HuH-7 (cell line): ENCODE results near the gene CSF2RB.
A peak's percentile ranks its signal among the peaks of the same experiment; 100 is the strongest.

Experiments
- DNase-seq: peaks from one replicate; pipeline ENCODE4 v3.0.0; 2011; ENCODE audit warnings: low spot score

Gene CSF2RB

DNA sequence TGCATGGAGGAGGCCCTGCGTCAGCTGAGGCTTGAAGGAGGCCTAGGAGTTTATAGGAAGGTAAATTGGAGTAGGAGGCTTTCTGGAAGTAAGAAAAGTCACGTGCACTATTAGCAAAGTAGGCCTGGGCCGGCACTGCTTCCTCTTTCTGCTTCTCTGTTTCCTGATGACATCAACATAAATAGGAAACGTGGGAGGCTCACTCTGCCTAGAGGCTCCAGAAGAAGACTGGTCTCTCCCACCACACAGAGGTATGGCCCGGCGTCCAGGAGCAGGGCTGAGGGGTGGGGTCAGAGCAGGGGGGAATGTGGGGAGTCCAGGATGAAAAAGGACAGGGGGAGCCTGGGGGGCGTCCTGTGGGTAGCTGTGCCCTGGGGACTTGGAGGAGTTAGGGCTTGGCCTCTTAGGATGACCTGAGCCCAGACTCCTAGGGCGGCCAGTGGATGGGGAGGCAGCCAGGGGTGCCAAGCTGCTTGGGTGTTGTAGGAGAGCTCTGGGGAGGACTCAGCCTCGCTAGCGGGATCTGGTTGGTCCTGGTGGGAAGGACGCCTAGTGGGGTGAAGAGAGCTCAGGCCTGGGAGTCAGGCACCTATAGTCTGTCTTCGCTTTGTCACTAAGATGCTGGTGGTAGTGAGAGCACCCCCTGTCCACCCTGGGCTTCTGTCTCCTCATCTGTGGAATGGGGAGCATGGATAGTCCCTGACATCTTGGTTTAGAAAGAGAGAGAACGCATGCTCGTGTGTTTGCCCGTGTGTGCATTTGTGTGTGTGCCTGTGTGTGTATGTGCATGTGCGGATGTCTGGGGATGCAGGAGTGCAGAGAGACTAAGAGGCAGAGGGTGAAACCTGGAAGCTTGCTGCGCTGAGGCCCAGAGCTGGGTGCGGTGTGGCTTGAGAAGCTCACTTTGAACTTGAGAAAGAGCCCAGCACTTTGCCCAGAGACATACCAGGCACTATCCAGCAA lies at the start of gene CSF2RB:
Gene CSF2RB, plus strand, starts transcription at position 202 of the 963 bp plus-strand sequence. CDS start 8,580 bp downstream, outside the sequence.
- no peak for DNase-seq

DNA sequence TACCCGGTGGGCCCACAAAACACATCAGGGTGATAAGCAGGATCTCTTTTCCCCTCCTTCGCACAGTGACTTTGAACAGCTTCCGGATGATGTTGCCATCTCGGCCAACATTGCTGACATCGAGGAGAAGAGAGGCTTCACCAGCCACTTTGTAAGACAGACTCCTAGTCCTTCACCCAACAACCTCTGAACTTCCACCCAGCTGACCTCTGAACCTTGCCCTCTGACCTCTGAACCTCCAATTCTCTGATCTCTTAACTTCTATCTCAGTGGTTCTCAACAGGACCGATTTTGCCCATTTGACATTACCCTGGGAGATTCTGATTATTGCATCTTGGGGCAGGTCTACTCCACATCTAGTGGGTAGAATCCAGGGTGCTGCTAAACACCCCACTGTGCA lies 49.4 kb upstream of the CSF2RB start:
- no peak for DNase-seq

DNA sequence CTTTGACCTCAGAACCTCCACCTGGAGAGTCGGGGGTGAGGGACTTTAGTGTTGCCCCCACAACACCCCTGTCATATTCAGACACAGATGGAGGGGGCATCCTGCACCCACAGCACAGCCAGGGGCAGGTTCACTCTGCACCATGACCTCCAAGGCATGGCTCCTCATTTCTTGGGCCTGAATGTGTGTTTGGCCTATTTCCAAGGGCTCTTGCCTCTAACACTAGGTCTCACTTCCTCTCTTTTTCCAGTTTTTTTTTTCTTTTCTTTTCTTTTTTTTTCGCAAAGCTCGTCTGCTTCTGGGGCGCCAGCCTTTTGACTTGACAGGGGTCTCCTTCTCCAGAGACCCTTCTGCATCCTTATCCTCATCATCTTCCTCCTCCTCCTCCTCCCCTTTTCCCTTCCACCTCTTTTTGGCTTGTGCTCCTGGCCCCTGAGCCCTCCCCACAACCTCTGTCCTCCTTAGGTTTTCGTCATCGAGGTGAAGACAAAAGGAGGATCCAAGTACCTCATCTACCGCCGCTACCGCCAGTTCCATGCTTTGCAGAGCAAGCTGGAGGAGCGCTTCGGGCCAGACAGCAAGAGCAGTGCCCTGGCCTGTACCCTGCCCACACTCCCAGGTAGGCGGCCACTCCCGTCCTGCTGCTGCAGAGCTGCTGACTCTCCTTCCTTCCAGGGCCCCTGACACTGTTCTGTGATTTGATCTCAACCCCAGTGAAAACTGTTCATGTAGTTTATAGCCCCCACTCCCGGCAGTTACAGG lies 48.8 kb upstream of the CSF2RB start:
- DNase-seq, result no peak

DNA sequence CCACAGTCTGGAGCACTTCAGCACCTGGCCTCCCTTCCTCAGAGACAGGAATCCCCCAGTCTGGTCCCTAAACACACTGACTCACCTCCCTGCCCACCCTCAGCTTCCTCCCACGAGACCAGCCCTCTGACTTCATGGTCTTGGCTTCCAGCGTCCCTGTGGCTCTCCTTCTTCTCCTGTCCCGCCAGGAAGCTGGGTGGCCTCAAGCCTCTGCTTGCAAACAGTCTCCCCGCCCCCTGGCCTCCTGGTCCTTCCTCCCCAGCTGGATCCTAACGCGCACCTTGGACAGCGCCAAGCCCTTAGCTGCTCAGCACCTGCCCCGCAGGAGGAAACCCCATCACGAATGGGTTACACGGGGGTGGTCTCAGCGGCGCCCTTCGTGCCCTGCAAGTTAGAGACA lies 48.1 kb upstream of the CSF2RB start:
- DNase-seq, result no peak

DNA sequence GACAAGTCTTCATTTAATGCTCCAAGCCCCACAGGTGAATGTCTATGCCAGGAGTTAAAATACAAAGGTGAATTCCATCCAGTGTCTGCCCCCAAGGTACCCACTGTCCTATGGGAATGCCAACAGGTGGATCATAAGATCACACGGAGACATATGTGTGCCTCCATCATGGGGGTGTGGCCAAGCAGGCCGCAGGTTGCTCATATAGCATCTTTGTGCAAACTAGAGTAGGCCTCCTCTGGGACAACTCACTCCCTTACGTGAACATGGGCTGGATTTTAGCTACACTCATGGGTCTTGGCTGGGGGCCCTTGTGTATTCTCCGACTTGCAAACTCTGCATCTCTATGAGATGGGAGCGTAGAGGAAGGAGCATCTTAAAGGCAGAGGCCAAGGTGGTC lies 45.7 kb upstream of the CSF2RB start:
- DNase-seq, result no peak

DNA sequence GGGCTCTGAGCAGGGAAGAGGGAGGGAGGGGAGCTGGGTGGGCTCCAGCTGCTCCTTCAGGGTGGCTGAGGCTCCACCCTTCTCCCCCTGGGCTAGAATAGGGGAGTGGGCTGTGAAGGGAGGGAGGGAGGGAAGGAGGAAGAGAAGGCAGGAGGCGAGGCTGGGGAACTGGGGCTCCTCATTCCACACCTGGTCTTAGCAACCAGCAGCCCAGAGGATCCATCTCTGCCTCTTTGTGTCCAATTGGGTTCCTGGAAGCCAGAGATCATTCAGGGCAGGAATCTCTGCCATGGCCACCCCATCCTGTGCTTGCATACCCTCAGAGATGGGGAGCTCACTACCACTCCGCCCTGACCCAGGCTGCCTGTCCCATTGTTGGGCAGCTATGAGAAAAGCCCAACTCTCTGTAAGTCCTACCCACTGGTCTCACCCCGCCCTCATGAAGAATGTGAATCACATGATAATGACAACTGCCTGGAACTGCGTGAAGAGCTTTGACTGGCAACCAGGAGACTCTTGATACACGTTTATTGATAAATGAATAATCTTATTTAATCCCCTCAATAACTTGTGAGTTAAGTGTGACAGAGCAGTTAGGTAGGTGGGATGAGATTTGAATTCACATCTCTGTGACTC lies 44.8 kb upstream of the CSF2RB start:
- DNase-seq, result no peak

DNA sequence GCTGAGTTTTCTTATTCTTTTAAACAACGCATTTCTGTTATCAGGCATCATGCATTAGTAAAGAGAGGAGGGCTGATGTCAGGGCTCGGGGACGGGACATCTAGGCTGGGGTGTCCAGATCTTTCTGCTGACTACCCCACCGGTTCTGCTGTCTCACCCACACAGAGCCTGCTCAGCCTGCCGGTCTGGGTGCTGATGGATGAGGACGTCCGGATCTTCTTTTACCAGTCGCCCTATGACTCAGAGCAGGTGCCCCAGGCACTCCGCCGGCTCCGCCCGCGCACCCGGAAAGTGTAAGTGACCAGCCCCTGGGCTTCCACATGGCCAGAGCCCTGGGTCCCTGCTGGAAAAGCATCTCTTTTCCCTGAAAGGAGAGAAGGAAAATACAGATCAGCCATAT lies 43.2 kb upstream of the CSF2RB start:
- no peak for DNase-seq

DNA sequence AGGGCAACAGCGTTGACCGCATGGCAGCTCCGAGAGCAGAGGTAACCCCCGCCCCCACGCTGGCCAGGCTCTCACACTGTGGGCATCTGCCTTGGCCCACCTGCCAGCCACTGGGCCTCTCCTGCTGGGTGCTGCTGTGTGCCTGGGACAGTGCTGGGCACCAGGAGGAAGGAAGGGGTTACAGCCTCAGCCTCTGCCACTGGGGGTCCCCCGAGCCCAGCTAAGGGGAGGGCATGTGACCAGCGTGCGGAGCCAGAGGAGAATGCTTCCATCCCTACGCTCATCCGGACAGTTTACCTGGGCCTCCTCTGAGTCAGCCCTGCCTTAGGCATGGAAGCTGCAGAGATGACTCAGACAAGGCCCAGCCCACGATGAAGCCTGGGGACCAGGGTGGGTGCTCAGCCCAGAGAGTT lies 41.8 kb upstream of the CSF2RB start:
- DNase-seq, result no peak

DNA sequence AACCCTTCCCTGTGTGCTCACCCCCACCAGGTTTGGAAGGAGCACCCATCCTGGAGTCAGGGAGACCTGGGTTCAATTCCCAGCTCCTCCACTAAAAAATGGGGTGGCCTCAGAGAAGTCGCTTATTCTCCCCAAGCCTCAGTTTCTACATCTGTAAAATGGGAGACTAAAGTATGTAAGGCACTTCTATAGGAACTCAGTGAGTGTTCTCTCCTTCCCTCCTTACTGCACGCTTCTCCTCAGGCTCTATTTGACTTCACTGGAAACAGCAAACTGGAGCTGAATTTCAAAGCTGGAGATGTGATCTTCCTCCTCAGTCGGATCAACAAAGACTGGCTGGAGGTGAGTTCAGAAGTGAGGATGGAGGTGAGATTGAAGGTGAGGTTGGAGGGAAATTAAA lies 41.3 kb upstream of the CSF2RB start:
- no peak for DNase-seq

DNA sequence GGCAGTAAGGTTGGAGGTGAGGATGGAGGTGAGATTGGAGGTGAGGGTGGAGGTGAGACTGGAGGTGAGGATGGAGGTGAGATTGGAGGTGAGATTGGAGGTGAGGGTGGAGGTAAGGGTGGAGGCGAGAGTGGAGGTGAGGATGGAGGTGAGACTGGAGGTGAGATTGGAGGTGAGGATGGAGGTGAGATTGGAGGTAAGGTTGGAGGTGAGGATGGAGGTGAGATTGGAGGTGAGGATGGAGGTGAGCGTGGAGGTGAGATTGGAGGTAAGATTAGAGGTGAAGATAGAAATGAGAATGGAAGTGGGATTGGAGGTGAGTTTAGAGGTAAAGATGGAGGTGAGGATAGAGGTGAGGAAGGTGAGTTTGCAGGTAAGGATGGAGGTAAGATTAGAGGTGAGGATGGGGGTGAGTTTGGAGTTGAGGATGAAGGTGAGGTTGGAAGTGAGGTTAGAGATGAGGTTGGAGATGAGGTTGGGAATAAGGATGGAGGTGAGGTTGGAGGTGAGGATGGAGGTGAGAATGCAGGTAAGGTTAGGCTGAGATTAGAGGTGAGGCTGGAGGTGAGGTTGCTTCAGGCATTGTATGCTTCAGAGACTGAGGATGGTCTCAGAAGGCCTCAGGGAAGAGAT lies 40.4 kb upstream of the CSF2RB start:
- DNase-seq, result no peak

DNA sequence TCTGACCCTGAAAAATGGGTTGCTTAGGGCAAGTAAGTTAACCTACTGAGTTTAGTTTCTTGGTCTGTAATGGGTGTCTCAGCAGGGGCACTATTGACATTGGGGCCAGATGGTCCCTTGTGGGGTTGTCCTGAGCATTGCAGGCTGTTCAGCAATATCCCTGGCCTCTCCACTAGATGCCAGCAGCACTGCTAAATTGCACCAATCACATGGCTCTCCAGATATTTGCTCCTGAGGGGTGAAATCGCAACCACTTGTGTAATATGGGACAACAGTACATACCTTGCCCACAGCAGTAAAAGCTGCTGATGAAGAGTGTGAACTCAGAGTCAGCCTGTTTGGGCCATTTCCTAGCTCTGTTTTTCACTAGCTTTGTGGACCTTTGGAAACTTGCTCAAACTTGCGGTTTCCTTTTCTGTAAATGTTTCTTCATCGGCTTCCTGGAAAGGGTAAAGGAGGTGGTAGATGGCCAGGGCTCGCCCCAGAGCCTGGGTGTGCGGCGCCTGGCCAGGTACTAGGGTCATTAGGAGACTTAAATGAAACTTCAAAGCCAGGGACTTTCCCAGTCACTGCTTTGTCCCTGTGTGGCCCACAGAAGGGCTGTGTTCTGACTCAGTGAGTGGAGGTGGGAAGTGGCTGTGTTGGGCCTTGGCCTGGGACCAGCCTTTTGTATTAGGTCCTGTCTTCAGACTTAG lies 39.7 kb upstream of the CSF2RB start:
- peak; percentile 83 for DNase-seq

DNA sequence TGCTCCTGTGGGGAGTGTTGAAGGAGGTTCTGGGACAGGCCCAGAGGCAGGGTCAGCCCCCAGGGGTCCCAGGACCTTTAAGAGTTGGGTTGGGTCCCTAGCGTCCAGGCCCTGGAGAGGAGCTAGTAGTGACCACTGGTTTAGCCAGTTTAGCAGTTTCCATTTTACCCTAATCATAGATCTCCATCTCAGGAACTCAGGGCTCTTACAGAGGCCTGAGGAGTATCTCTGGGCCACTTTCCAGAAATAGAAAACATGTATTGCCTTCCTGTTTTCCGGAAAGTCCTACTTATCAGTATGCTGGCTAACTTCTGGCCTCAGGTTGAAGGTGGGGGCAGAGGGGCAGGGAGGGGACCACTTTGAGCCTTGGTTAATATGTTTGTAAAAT lies 39.1 kb upstream of the CSF2RB start:
- no peak for DNase-seq

DNA sequence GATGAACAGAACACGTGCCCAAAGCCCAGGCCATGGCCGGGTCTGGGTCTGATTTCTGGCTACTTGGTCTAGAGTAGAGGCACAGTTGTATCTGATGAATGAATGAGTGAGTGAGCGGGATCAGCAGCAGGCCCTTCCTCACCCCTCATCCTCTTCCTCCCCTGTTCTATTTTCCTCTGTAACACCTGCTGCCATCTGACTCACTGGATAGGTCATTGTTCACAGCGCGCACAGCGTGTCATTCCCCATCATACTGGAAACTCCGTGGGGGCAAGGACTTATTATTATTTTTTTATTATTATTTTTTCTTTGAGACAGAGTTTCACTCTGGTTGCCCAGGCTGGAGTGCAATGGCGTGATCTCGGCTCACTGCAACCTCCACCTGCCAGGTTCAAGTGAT lies 38.7 kb upstream of the CSF2RB start:
- no peak for DNase-seq

DNA sequence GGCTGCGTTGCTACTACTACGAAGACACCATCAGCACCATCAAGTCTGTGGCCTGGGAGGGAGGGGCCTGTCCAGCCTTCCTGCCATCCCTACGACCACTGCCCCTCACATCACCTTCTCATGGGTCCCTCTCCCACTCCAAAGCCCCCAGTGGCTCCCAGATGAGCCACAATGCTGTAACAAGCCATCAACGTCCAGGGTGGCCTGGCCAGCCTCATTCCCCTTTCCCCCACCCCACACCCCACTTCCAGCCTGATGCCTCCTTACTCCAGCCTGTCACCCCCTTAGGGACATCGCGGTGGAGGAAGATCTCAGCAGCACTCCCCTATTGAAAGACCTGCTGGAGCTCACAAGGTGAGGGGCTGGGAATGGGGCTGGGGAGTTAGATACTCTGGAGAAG lies 37.7 kb upstream of the CSF2RB start:
- DNase-seq, result no peak

DNA sequence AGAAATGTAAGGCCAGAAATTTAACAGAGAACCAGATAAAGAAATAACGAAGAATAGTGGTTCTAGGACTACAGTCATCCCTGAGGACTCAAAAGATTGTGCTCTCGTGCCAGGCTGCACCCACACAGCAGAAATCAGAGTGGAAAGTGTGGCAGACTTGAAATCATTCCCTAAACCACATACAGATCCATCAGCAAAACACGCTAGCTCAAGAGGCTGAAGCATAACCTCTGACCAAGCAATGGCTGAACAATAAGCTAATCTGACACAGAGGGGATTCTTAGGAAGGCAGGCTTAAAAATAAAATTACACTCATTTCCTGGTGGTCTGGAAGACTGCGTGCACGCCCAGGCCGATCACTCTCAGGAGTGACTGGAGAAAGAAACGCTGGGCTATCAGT lies 33.7 kb upstream of the CSF2RB start:
- no peak for DNase-seq

DNA sequence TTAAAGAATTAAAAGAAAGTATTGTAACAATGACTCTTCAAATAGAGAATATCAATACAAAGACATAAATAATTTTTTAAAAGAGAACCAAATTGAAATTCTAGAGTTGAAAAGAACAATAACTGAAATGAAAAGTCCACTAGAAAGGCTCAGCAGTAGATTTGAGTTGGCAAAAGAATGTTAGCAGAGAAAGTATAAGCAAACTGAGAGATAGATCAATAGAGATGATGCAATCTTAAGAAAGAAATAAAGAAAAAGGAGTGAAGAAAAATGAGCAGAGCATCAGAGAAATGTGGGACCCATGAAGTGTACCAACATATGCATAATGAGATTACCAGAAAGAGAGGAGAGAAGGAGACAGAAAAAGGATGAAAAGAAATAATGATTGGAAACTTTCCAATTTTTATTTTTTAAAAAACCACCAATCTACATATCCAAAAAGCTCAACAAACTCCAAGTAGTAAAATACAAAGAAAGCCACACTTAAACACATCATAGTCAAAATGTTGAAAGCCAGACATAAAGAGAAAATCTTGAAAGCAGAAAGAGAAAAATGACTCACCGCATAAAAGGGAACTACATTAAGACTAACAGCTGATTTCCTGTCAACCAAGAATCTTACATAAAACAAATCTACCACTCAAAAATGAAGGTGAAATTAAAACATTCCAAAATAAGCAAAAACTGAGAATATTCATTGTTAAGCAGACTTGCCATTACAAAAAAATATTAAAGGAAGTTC lies 31.8 kb upstream of the CSF2RB start:
- DNase-seq, result no peak

DNA sequence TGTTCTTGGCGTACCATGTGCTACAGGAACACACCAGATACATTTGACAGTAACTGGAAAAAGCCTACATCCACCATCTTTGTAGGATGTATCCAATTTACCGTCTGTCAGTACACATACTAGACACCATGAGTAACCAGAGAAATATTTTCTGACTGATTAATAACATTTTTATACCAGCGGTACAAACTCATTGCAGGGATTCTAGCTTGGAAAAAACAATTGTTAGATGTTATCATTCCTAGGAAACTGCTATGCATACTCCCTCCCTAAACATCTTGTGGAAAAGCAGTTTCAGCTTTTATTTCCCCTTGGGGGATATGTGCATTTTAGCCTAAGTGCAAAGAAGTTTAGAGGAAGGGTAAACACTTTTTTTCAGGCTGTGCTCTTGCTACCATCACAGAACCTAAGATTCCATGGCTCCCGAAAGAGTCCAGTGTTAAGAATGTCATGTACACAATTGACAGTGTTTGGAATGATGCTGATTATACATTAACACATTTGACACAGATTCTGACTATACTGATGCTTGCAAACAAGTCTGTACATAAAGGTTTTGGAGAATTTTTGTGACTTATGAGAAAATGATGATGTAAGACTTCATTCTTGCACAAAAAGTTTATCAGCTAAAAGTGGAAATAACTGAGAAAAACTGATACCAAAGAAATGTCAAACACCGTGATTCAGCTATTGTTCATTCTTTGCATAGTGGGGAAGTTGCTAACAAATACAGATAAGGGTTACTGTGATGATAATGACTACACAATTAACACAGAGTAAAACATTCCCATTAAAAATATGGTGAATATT lies 28.9 kb upstream of the CSF2RB start:
- DNase-seq, result no peak

DNA sequence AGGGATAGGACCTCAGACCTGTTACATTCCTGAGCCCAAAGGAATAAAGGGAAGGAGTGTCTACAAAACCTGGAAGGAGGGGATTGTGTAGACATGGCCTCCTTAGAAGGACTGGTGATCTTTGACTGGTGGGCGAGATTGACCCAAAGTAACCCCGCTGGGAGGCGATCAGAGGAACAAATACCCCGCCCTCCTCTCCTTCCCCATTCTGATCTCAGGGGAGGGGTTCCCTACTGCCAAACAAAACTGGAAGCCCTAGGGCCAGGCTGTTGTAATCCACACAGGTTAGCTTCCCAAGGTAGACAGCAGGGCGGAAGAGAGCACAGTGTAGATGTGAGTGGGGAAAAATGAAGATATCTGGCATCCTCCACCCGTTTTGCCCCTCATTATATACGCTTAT lies 28.0 kb upstream of the CSF2RB start:
- DNase-seq, result no peak

DNA sequence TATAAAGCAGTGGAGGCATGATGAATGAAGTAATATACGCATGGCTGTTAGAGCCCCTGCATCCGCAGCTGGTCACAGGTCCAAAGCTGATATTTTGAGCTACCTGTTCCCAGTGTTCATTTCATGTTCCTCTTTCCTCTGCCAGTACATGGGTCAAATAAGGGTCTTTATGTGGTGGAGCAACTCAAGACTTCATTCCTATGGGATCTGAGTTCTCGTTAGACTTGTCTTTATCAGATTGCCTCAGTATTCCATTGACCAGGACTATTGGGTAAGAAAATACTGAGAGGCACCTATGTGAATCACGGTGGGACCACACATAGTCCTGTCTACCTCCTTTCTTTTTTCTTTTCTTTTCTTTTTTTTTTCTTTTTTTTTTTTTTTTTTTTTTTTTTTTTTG lies 27.4 kb upstream of the CSF2RB start:
- no peak for DNase-seq

DNA sequence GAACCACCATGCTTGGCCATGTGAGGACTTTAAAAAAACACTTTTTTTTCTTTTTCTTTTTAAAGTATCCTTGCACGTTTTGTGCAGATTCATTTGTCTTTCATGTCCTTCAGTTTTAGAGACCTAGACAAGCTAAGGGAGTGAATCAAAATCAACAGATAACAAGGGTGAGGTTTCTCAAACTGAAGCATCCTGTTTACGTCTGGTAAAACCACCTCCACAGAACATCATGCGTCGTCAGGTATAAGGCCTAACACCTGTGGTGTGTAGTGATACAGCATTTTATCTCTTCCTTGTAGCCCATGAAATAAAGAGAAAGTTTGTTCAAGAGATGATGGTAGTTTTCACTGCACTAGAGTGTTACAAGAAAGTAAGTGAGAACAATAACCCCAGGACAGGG lies 26.3 kb upstream of the CSF2RB start:
- DNase-seq, result no peak
